HG03108 (cell line): ENCODE data around the gene EPHA8.

Experiments
- ATAC-seq: cut with Tn5 transposase; IDR thresholded peaks from one replicate; pipeline ENCODE4 v1.9.1; 2021; ENCODE audit warnings: moderate library complexity; ENCODE audit not compliant: unreplicated experiment

EPHA8 gene

GRCh38 chr1:22641247-22641646 is 78.0 kb downstream of the EPHA8 start:
- no peak for ATAC-seq

- ATAC-seq: no peak
Measured at GRCh38 chr1:22641906-22642636, 78.8 kb downstream of the EPHA8 start.

- no peak for ATAC-seq
Measured at GRCh38 chr1:22643381-22643780, 80.1 kb downstream of the EPHA8 start, which contains the start of gene C1QC. TSS of gene C1QC (plus strand) at chr1:22643633. CDS start at chr1:22644024, 391 bp downstream.

- ATAC-seq: no peak
Measured at GRCh38 chr1:22643928-22644327, 80.6 kb downstream of the EPHA8 start.

GRCh38 chr1:22645931-22646330 is 82.6 kb downstream of the EPHA8 start:
- ATAC-seq: no peak

- no peak for ATAC-seq
Measured at GRCh38 chr1:22646384-22646783, 83.1 kb downstream of the EPHA8 start.

GRCh38 chr1:22650089-22650693 is 86.9 kb downstream of the EPHA8 start:
- no peak for ATAC-seq

- no peak for ATAC-seq
Measured at GRCh38 chr1:22651941-22652856, 88.9 kb downstream of the EPHA8 start.

GRCh38 chr1:22652881-22653316 is 89.6 kb downstream of the EPHA8 start, which contains the start of gene C1QB:
TSS of gene C1QB (plus strand) at chr1:22653236. CDS start at chr1:22659463, 6,227 bp downstream.
- no peak for ATAC-seq
